HCT116 (cell line): ENCODE results near the gene RBM4B. TPM values are rescaled to one million over a fixed set of nuclear protein-coding genes. Genes with fewer than 3 reads are reported as not detected.

Source experiments
- ATAC-seq: fragments of 200-7000 bp; cut with Tn5 transposase; 2 replicates; pipeline ENCODE4 v1.9.1; 2020; ENCODE audit warnings: mild to moderate bottlenecking, moderate library complexity
- BruUV-seq: library from RNA; stranded (reverse); fragments of 400-500 nt; replicated peaks from 2 replicates; lab custom pipeline; 2021; lab: Mats Ljungman, UMichigan
- CTCF ChIA-PET: fragments of 300-600 bp; sonication (Branson Sonifier 250); formaldehyde crosslinking; loops from one replicate; lab custom pipeline; 2021; ENCODE audit warnings: antibody characterized with exemption; lab: Charles Lee
- POLR2A ChIA-PET: fragments of 300-600, 350-600 bp; sonication (Branson Sonifier 250); formaldehyde crosslinking; loops from one replicate; lab custom pipeline; 2021; ENCODE audit warnings: antibody characterized with exemption; lab: Charles Lee
- RAD21 ChIA-PET, 2 experiments: fragments of 300-600 bp; sonication (Branson Sonifier 250); formaldehyde crosslinking; loops; one replicate each; lab custom pipeline; 2023; ENCODE audit warnings: low total read pairs in 2 of 2; ENCODE audit not compliant: uncharacterized antibody in 2 of 2, unreplicated experiment in 2 of 2, low non-redundant PET in 1 of 2; lab: Charles Lee
- DNase-seq: peaks from one replicate; pipeline ENCODE4 v3.0.0-alpha.2; 2010; ENCODE audit warnings: low read depth, low spot score
- H2AFZ ChIP-seq: fragments of 200-600 bp; shearing (Covaris generic), sonication (generic); 2 replicates; pipeline ENCODE4 v1.6.1; 2017; ENCODE audit warnings: low read depth, mixed run types, mixed read lengths, antibody characterized with exemption, low read length; ENCODE audit not compliant: poor library complexity, severe bottlenecking
- H3K27ac ChIP-seq: 2 replicates; pipeline ENCODE4 v1.5.1; 2012; ENCODE audit warnings: low read depth, low read length
- H3K27me3 ChIP-seq: fragments of 200-600 bp; sonication (generic); 2 replicates; pipeline ENCODE4 v1.6.1; 2016; ENCODE audit warnings: mixed run types, low read length, mixed read lengths; ENCODE audit not compliant: insufficient read depth
- H3K36me3 ChIP-seq, 2 experiments: fragments of 200-500 bp in 1 of 2; fragments of 200-600 bp in 1 of 2; sonication (Bioruptor generic) in 1 of 2; sonication (generic) in 1 of 2; 2 replicates each; pipeline versions ENCODE4 v1.5.1 to v1.6.1; 2014 to 2016; ENCODE audit warnings: low read length in 2 of 2, inconsistent platforms in 1 of 2, mixed read lengths in 1 of 2, mixed run types in 1 of 2; ENCODE audit not compliant: insufficient read depth in 2 of 2, control insufficient read depth in 1 of 2
- H3K4me1 ChIP-seq, 2 experiments: fragments of 200-600 bp in 1 of 2; sonication (generic) in 1 of 2; 2 replicates each; pipeline versions ENCODE4 v1.5.1 to v1.6.1; 2012 to 2017; ENCODE audit warnings: low read length in 2 of 2, inconsistent platforms in 1 of 2, mild to moderate bottlenecking in 1 of 2, mixed read lengths in 1 of 2, mixed run types in 1 of 2, moderate library complexity in 1 of 2; ENCODE audit not compliant: insufficient read depth in 2 of 2, control insufficient read depth in 1 of 2
- H3K4me2 ChIP-seq: fragments of 200-600 bp; sonication (generic); 2 replicates; pipeline ENCODE4 v1.6.1; 2017; ENCODE audit warnings: mixed run types, low read length, mixed read lengths
- H3K4me3 ChIP-seq, 2 experiments: fragments of 200-600 bp in 1 of 2; sonication (generic) in 1 of 2; replicated peaks in 1 of 2; 2 replicates each; pipeline ENCODE4 v1.5.1; 2011 to 2016; ENCODE audit warnings: low read length in 2 of 2, control low read depth in 1 of 2, low read depth in 1 of 2, mild to moderate bottlenecking in 1 of 2, mixed read lengths in 1 of 2, mixed run types in 1 of 2
- H3K79me2 ChIP-seq: fragments of 200-600 bp; sonication (generic); 2 replicates; pipeline ENCODE4 v1.6.1; 2017; ENCODE audit warnings: mild to moderate bottlenecking, mixed run types, low read length, moderate library complexity, mixed read lengths; ENCODE audit not compliant: insufficient read depth
- H3K9ac ChIP-seq: fragments of 200-600 bp; sonication (generic); 2 replicates; pipeline ENCODE4 v1.6.1; 2016; ENCODE audit warnings: low read length, mixed read lengths
- H3K9me2 ChIP-seq: fragments of 200-600 bp; sonication (generic), shearing (Covaris generic); 2 replicates; pipeline ENCODE4 v1.6.1; 2017; ENCODE audit warnings: mixed run types, mild to moderate bottlenecking, moderate library complexity; ENCODE audit not compliant: insufficient read depth
- H3K9me3 ChIP-seq, 2 experiments: fragments of 200-500 bp in 1 of 2; fragments of 200-600 bp in 1 of 2; sonication (Bioruptor generic) in 1 of 2; sonication (generic) in 1 of 2; 2 replicates each; pipeline ENCODE4 v1.6.1; 2014 to 2017; ENCODE audit warnings: low read length in 2 of 2, mixed read lengths in 2 of 2, inconsistent platforms in 1 of 2, low read depth in 1 of 2, mild to moderate bottlenecking in 1 of 2, mixed run types in 1 of 2, moderate library complexity in 1 of 2; ENCODE audit not compliant: control insufficient read depth in 1 of 2, insufficient read depth in 1 of 2
- H4K20me1 ChIP-seq: fragments of 200-600 bp; sonication (generic), shearing (Covaris generic); 2 replicates; pipeline ENCODE4 v1.6.1; 2017; ENCODE audit warnings: mixed run types, mild to moderate bottlenecking, moderate library complexity; ENCODE audit not compliant: insufficient read depth
- CBX3 ChIP-seq: IDR thresholded peaks from 2 replicates; pipeline ENCODE4 v1.6.1; 2012; ENCODE audit warnings: low read depth
- CEBPB ChIP-seq: IDR thresholded peaks from 2 replicates; pipeline ENCODE4 v1.6.1; 2012; ENCODE audit warnings: low read depth
- EGR1 ChIP-seq: IDR thresholded peaks from 2 replicates; pipeline ENCODE4 v1.6.1; 2012; ENCODE audit warnings: low read depth
- EZH2 ChIP-seq: fragments of 200-600 bp; sonication (generic); IDR thresholded peaks from 2 replicates; pipeline ENCODE4 v1.6.1; 2017; ENCODE audit warnings: antibody characterized with exemption, mixed run types
- SP1 ChIP-seq: IDR thresholded peaks from 2 replicates; pipeline ENCODE4 v1.6.1; 2012; ENCODE audit warnings: low read depth
- intact Hi-C: fragments of 100-400 bp; cut with micrococcal nuclease; formaldehyde crosslinking; loops from 2 replicates; pipeline ENCODE4 v1.10.0; 2022
- total RNA-seq: library from RNA; stranded (reverse); gene quantifications from one replicate; pipeline ENCODE4 v1.2.1, GENCODE V29; 2021; ENCODE audit not compliant: unreplicated experiment
- TF ChIP-seq, protein P1 (sequence below): IDR thresholded peaks from 2 replicates; pipeline ENCODE4 v1.6.1; 2011; ENCODE audit warnings: mild to moderate bottlenecking, low read length, moderate library complexity; ENCODE audit not compliant: insufficient replicate concordance; ENCODE audit errors: extremely low read depth
- TF ChIP-seq, protein P2 (sequence below): IDR thresholded peaks from 2 replicates; pipeline ENCODE4 v1.6.1; 2012
- TF ChIP-seq, protein P3 (sequence below), 3 experiments: fragments of 200-600 bp in 1 of 3; sonication (generic) in 1 of 3; IDR thresholded peaks in 2 of 3; conservative IDR thresholded peaks in 1 of 3; 2 replicates each; pipeline ENCODE4 v1.5.1; 2012 to 2017; ENCODE audit warnings: low read depth in 2 of 3, low read length in 2 of 3, antibody characterized with exemption in 1 of 3, borderline replicate concordance in 1 of 3, control low read depth in 1 of 3, mild to moderate bottlenecking in 1 of 3, mixed read lengths in 1 of 3, mixed run types in 1 of 3, moderate library complexity in 1 of 3; ENCODE audit not compliant: insufficient read depth in 1 of 3
- TF ChIP-seq, protein P4 (sequence below): IDR thresholded peaks from 2 replicates; pipeline ENCODE4 v1.6.1; 2012; ENCODE audit warnings: low read depth

Gene RBM4B
- total RNA-seq, 1 experiment from 2014 or later = 18.1 TPM

DNA sequence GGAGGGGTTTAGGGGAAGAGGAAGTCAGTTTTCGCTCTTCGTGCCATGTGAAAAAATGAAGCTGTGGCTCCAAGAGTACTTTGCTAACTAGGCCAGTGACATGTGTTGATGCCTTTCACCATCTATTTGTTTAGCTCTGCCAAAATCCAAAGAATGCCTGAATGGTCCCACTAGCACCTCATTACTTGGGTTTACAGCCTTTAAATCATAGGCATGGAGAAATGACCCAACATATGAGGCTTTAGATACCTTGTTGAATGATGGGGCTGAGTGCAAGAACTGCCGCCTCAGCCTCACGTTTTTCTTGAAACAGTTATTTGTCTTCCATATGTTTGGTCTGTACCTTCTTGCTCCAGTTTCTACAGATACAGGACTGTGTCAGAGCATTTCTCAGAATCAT, 30.9 kb downstream of the RBM4B start:
- no TSS peak for BruUV-seq
- Histone ChIP-seq H4K20me1 (peaks cover 28% of the 10 kb centered on the region), H3K9me2 (no peaks in the 10 kb centered on the region), H3K9ac (no peak overlapping the region), H3K27me3 (no peaks in the 10 kb centered on the region), H3K4me1 (peaks cover 0 to 3% of the 10 kb centered on the region in 2 experiments; a peak in 1 of 4 replicates), H2AFZ (no peak overlapping the region), H3K4me3 (no peak overlapping the region), H3K36me3 (peaks cover 67 to 80% of the 10 kb centered on the region in 2 experiments), H3K4me2 (no peak overlapping the region), H3K9me3 (no peaks in the 10 kb centered on the region), H3K27ac (no peak overlapping the region), H3K79me2 (peaks cover 100% of the 10 kb centered on the region)
- DNase-seq = no peak
- TF ChIP-seq CBX3 = no peak
- TF ChIP-seq, protein P1, sequence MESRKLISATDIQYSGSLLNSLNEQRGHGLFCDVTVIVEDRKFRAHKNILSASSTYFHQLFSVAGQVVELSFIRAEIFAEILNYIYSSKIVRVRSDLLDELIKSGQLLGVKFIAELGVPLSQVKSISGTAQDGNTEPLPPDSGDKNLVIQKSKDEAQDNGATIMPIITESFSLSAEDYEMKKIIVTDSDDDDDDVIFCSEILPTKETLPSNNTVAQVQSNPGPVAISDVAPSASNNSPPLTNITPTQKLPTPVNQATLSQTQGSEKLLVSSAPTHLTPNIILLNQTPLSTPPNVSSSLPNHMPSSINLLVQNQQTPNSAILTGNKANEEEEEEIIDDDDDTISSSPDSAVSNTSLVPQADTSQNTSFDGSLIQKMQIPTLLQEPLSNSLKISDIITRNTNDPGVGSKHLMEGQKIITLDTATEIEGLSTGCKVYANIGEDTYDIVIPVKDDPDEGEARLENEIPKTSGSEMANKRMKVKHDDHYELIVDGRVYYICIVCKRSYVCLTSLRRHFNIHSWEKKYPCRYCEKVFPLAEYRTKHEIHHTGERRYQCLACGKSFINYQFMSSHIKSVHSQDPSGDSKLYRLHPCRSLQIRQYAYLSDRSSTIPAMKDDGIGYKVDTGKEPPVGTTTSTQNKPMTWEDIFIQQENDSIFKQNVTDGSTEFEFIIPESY = no peak
- no peak for TF ChIP-seq EGR1
- TF ChIP-seq, protein P2, sequence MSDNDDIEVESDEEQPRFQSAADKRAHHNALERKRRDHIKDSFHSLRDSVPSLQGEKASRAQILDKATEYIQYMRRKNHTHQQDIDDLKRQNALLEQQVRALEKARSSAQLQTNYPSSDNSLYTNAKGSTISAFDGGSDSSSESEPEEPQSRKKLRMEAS = no peak
- ChIA-PET POLR2A (interaction anchor here (2.0 kb wide), 1 partner anchor 9 kb away, joined by 6 read pairs; the partner anchor contains the start of gene RBM4), RAD21 (no interaction called here), CTCF (no interaction called here)
- intact Hi-C loops = no loop called here
- no peak for ATAC-seq

DNA sequence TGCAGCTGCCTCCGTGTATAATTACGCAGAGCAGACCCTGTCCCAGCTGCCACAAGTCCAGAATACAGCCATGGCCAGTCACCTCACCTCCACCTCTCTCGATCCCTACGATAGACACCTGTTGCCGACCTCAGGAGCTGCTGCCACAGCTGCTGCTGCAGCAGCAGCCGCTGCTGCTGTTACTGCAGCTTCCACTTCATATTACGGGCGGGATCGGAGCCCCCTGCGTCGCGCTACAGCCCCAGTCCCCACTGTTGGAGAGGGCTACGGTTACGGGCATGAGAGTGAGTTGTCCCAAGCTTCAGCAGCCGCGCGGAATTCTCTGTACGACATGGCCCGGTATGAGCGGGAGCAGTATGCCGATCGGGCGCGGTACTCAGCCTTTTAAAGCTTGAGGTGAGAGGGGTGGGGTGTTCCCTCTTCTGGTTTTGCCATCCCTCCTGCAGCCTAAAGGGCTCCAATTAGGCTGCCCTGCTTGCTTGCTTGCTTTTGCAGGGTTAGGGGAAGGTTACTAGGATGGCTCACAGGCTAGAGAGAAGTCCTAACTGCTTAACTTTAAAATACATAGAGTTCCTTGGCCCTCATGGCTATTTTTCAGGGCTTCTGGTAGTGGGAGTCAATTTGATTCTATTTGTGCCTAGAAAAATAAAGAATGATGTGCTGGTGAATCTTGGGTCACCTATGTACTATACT, 33.8 kb downstream of the RBM4B start:
- H3K9ac ChIP-seq = no peak overlapping the region
- CTCF ChIA-PET = no interaction called here
- peaks cover 74 to 86% of the 10 kb centered on the region in 2 experiments for H3K36me3 ChIP-seq
- no peak overlapping the region for H2AFZ ChIP-seq
- intact Hi-C loops = no loop called here
- ATAC-seq (no peak), DNase-seq (no peak)
- H3K4me3 ChIP-seq = no peak overlapping the region
- BruUV-seq = no TSS peak
- RAD21 ChIA-PET = no interaction called here
- H4K20me1 ChIP-seq = peaks cover 52% of the 10 kb centered on the region
- no peaks in the 10 kb centered on the region for H3K9me3 ChIP-seq
- H3K4me2 ChIP-seq = no peak overlapping the region
- H3K27ac ChIP-seq = no peak overlapping the region
- POLR2A ChIA-PET = no interaction called here
- peaks cover 100% of the 10 kb centered on the region for H3K79me2 ChIP-seq
- H3K27me3 ChIP-seq = no peaks in the 10 kb centered on the region
- H3K9me2 ChIP-seq = no peaks in the 10 kb centered on the region
- H3K4me1 ChIP-seq = peaks cover 0 to 9% of the 10 kb centered on the region in 2 experiments; a peak in 1 of 4 replicates
- TF ChIP-seq, protein P3, sequence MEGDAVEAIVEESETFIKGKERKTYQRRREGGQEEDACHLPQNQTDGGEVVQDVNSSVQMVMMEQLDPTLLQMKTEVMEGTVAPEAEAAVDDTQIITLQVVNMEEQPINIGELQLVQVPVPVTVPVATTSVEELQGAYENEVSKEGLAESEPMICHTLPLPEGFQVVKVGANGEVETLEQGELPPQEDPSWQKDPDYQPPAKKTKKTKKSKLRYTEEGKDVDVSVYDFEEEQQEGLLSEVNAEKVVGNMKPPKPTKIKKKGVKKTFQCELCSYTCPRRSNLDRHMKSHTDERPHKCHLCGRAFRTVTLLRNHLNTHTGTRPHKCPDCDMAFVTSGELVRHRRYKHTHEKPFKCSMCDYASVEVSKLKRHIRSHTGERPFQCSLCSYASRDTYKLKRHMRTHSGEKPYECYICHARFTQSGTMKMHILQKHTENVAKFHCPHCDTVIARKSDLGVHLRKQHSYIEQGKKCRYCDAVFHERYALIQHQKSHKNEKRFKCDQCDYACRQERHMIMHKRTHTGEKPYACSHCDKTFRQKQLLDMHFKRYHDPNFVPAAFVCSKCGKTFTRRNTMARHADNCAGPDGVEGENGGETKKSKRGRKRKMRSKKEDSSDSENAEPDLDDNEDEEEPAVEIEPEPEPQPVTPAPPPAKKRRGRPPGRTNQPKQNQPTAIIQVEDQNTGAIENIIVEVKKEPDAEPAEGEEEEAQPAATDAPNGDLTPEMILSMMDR (IDR thresholded peaks at IDR 0.05 in 2 of 3, conservative IDR thresholded peaks at IDR 0.05 in 1 of 3; ENCODE audit: borderline replicate concordance in 1 of 3, insufficient read depth in 1 of 3, low read depth in 2 of 3, low read length in 2 of 3) = no peak
- TF ChIP-seq, protein P4, sequence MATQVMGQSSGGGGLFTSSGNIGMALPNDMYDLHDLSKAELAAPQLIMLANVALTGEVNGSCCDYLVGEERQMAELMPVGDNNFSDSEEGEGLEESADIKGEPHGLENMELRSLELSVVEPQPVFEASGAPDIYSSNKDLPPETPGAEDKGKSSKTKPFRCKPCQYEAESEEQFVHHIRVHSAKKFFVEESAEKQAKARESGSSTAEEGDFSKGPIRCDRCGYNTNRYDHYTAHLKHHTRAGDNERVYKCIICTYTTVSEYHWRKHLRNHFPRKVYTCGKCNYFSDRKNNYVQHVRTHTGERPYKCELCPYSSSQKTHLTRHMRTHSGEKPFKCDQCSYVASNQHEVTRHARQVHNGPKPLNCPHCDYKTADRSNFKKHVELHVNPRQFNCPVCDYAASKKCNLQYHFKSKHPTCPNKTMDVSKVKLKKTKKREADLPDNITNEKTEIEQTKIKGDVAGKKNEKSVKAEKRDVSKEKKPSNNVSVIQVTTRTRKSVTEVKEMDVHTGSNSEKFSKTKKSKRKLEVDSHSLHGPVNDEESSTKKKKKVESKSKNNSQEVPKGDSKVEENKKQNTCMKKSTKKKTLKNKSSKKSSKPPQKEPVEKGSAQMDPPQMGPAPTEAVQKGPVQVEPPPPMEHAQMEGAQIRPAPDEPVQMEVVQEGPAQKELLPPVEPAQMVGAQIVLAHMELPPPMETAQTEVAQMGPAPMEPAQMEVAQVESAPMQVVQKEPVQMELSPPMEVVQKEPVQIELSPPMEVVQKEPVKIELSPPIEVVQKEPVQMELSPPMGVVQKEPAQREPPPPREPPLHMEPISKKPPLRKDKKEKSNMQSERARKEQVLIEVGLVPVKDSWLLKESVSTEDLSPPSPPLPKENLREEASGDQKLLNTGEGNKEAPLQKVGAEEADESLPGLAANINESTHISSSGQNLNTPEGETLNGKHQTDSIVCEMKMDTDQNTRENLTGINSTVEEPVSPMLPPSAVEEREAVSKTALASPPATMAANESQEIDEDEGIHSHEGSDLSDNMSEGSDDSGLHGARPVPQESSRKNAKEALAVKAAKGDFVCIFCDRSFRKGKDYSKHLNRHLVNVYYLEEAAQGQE = no peak
- no peak for TF ChIP-seq EZH2
- TF ChIP-seq SP1 = no peak
- no peak for TF ChIP-seq CEBPB
